ENCODE measurements around the gene UFSP2.

Gene UFSP2

DNA sequence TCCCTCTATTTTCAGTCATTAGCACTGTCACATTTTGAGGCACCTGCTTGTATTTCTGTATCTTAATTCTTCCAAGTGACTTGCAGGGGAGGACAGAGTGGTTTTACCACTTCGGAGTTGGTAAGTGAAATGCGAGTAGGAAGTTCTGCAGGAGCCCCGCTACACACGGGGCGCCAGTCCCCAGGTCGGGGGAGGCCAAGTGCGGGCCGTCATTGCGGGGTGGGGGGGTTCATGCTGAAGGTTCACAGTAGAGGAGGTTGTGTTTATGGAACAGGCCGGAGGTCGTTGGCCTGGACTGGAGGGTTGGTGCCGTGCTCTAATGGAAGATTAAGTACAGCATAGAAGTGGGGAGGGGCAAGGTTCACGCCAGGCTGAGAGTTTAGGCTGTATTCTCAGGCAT is 74.1 kb downstream of the UFSP2 start:
- DNase-seq: no peak

All from CD4-positive, alpha-beta T cell treated with Interleukin-15 for 1 hour (primary cell).